Left lung (tissue), 10 donors: Measurements from ENCODE around the gene BAK1. TPM values are rescaled to one million over a fixed set of nuclear protein-coding genes. Genes with fewer than 3 reads are reported as not detected.
"Not testable (repeated sequence)": the region's sequence is repeated elsewhere in the genome, so short reads cannot be mapped to it uniquely, and the experiment has no call there.

Experiments
- ATAC-seq: fragments of 200-7000 bp; cut with Tn5 transposase; one replicate; pipeline ENCODE4 v1.9.1; 2020; ENCODE audit warnings: moderate library complexity
- DNase-seq, 4 donors: peaks; one replicate each; pipeline ENCODE4 v3.0.0-alpha.2; 2013 to 2020
- H3K27ac ChIP-seq, 2 donors: fragments of 200-600 bp; sonication (generic) in 1 of 2; one replicate each; pipeline versions ENCODE4 v1.5.0 to v1.8.0; 2020 to 2021
- H3K27me3 ChIP-seq, 2 donors: fragments of 200-600 bp; sonication (generic) in 1 of 2; one replicate each; pipeline versions ENCODE4 v1.5.0 to v1.8.0; 2020 to 2021
- H3K36me3 ChIP-seq, 2 donors: fragments of 200-600 bp; sonication (generic) in 1 of 2; one replicate each; pipeline versions ENCODE4 v1.5.0 to v1.8.0; 2020 to 2021
- H3K4me1 ChIP-seq, 2 donors: fragments of 200-600 bp; one replicate each; pipeline ENCODE4 v1.8.0; 2021
- H3K4me3 ChIP-seq, 2 donors: fragments of 200-600 bp; sonication (generic) in 1 of 2; one replicate each; pipeline versions ENCODE4 v1.5.0 to v1.8.0; 2020 to 2021; ENCODE audit warnings: mild to moderate bottlenecking in 1 of 2
- H3K9me3 ChIP-seq, 2 donors: fragments of 200-600 bp; sonication (generic) in 1 of 2; one replicate each; pipeline versions ENCODE4 v1.5.0 to v1.8.0; 2020 to 2021
- CTCF ChIP-seq, 2 donors: fragments of 200-600 bp; sonication (generic) in 1 of 2; IDR thresholded peaks; one replicate each; pipeline versions ENCODE4 v1.5.0 to v1.8.0; 2021; ENCODE audit warnings: antibody characterized with exemption in 2 of 2
- intact Hi-C, 2 donors: fragments of 100-400 bp; cut with DNase I; formaldehyde crosslinking; loops; one replicate each; pipeline versions ENCODE4 v1.11.2 to v1.14.2; 2022
- polyA plus RNA-seq, 6 donors: library from polyadenylated mRNA; unstranded; fragments of 120-200 nt; gene quantifications; one replicate each; pipeline ENCODE4 v1.2.1, GENCODE V29; 2013; ENCODE audit not compliant: insufficient read length in 6 of 6
- total RNA-seq, 2 donors: library from RNA; stranded (reverse); fragmentation: NEBNext Ultra II Directional; extraction: Animal tissue kit (Norgen Biotek cat#: 25700); gene quantifications; one replicate each; pipeline ENCODE4 v1.2.1, GENCODE V29; 2021
- donor health status: DM: no; HTN: yes; CAD: no.
- donor health status: DM: no; HTN: no; CAD: no.

BAK1 gene
- total and polyA plus RNA-seq, 8 donors = 13.1 to 27.0 (median 18.9) TPM

GRCh38 chr6:33551538-33551937 lies 28.5 kb downstream of the BAK1 start:
- no peak for ATAC-seq
- no peaks in the 10 kb centered on the region for H3K4me1 ChIP-seq
- intact Hi-C loops = no loop called here
- no peak for DNase-seq
- no peaks in the 10 kb centered on the region for H3K27me3 ChIP-seq
- no peak for TF ChIP-seq CTCF (IDR thresholded peaks at IDR 0.05)
- no peaks in the 10 kb centered on the region for H3K36me3 ChIP-seq
- no peak overlapping the region for H3K4me3 ChIP-seq
- no peaks in the 10 kb centered on the region for H3K9me3 ChIP-seq
- no peak overlapping the region for H3K27ac ChIP-seq

GRCh38 chr6:33549896-33550295 lies 30.2 kb downstream of the BAK1 start:
- ATAC-seq = no peak

GRCh38 chr6:33549196-33549595 lies 30.9 kb downstream of the BAK1 start:
- Histone ChIP-seq H3K27ac (no peak overlapping the region), H3K9me3 (no peaks in the 10 kb centered on the region), H3K27me3 (no peaks in the 10 kb centered on the region), H3K36me3 (no peaks in the 10 kb centered on the region), H3K4me1 (no peaks in the 10 kb centered on the region), H3K4me3 (no peak overlapping the region)
- ATAC-seq = no peak
- DNase-seq = no peak
- TF ChIP-seq CTCF (IDR thresholded peaks at IDR 0.05) = no peak
- intact Hi-C loops = no loop called here

More at GRCh38 chr6:33549896-33550295, 30.2 kb downstream of the BAK1 start:
- no peak overlapping the region for H3K4me3 ChIP-seq
- H3K4me1 ChIP-seq = no peaks in the 10 kb centered on the region
- intact Hi-C loops = no loop called here
- no peaks in the 10 kb centered on the region for H3K27me3 ChIP-seq
- TF ChIP-seq CTCF (IDR thresholded peaks at IDR 0.05) = no peak
- DNase-seq = no peak
- H3K36me3 ChIP-seq = no peaks in the 10 kb centered on the region
- no peaks in the 10 kb centered on the region for H3K9me3 ChIP-seq
- H3K27ac ChIP-seq = no peak overlapping the region

GRCh38 chr6:33547499-33547898 lies 32.6 kb downstream of the BAK1 start:
- no peak for ATAC-seq
- Histone ChIP-seq H3K9me3 (no peaks in the 10 kb centered on the region), H3K27ac (no peak overlapping the region), H3K27me3 (no peaks in the 10 kb centered on the region), H3K4me3 (no peak overlapping the region), H3K36me3 (no peaks in the 10 kb centered on the region), H3K4me1 (no peaks in the 10 kb centered on the region)
- TF ChIP-seq CTCF (IDR thresholded peaks at IDR 0.05) = no peak
- intact Hi-C loops = no loop called here
- DNase-seq = no peak

- Histone ChIP-seq H3K9me3 (no peaks in the 10 kb centered on the region), H3K4me1 (no peaks in the 10 kb centered on the region), H3K36me3 (no peaks in the 10 kb centered on the region), H3K4me3 (no peak overlapping the region), H3K27ac (no peak overlapping the region), H3K27me3 (no peaks in the 10 kb centered on the region)
- no peak for ATAC-seq
- intact Hi-C loops = no loop called here
- TF ChIP-seq CTCF (IDR thresholded peaks at IDR 0.05) = no peak
- no peak for DNase-seq
Measured at GRCh38 chr6:33546766-33547165, 33.3 kb downstream of the BAK1 start.

- ATAC-seq, H3K4me3 ChIP-seq, intact Hi-C loops, H3K27ac ChIP-seq, H3K4me1 ChIP-seq, H3K27me3 ChIP-seq, H3K9me3 ChIP-seq, H3K36me3 ChIP-seq, DNase-seq: not testable (repeated sequence)
Measured at GRCh38 chr6:33545292-33545691, 34.8 kb downstream of the BAK1 start.
